Glutamatergic neuron (in vitro differentiated cells): ENCODE data around the gene ALPK3. TPM values are rescaled to one million over a fixed set of nuclear protein-coding genes. Genes with fewer than 3 reads are reported as not detected.

Source experiments
- DNase-seq: peaks from one replicate; pipeline ENCODE4 v3.0.0; 2022
- H3K27ac Mint-ChIP-seq: one replicate; pipeline ENCODE4 v1.8.0; 2020; ENCODE audit warnings: mild to moderate bottlenecking, mixed read lengths, inconsistent platforms; ENCODE audit not compliant: unreplicated experiment
- H3K27me3 Mint-ChIP-seq: one replicate; pipeline ENCODE4 v1.8.0; 2020; ENCODE audit warnings: mild to moderate bottlenecking, moderate library complexity, mixed read lengths, inconsistent platforms; ENCODE audit not compliant: unreplicated experiment
- H3K36me3 Mint-ChIP-seq: one replicate; pipeline ENCODE4 v1.8.0; 2020; ENCODE audit warnings: mild to moderate bottlenecking, mixed read lengths, inconsistent platforms; ENCODE audit not compliant: unreplicated experiment
- H3K4me1 Mint-ChIP-seq: one replicate; pipeline ENCODE4 v1.8.0; 2020; ENCODE audit warnings: mild to moderate bottlenecking, low read depth, mixed read lengths, inconsistent platforms; ENCODE audit not compliant: unreplicated experiment
- H3K4me3 Mint-ChIP-seq: one replicate; pipeline ENCODE4 v1.8.0; 2020; ENCODE audit warnings: mild to moderate bottlenecking, mixed read lengths, inconsistent platforms; ENCODE audit not compliant: unreplicated experiment
- H3K9me3 Mint-ChIP-seq: one replicate; pipeline ENCODE4 v1.8.0; 2020; ENCODE audit warnings: mild to moderate bottlenecking, moderate library complexity, mixed read lengths, inconsistent platforms; ENCODE audit not compliant: unreplicated experiment
- total RNA-seq: library from RNA; stranded (reverse); fragmentation: NEBNext Ultra II Directional; extraction: Animal tissue kit (Norgen Biotek cat#: 25700); gene quantifications from one replicate; pipeline ENCODE4 v1.2.1, GENCODE V29; 2021; ENCODE audit not compliant: unreplicated experiment
- TF ChIP-seq, protein P1 (sequence below): fragments of 200-600 bp; sonication (generic); IDR thresholded peaks from one replicate; pipeline ENCODE4 v1.5.0; 2021; ENCODE audit not compliant: partially characterized antibody, unreplicated experiment

Gene ALPK3
- total RNA-seq, 1 donor from 2014 or later = 6.8 TPM

DNA sequence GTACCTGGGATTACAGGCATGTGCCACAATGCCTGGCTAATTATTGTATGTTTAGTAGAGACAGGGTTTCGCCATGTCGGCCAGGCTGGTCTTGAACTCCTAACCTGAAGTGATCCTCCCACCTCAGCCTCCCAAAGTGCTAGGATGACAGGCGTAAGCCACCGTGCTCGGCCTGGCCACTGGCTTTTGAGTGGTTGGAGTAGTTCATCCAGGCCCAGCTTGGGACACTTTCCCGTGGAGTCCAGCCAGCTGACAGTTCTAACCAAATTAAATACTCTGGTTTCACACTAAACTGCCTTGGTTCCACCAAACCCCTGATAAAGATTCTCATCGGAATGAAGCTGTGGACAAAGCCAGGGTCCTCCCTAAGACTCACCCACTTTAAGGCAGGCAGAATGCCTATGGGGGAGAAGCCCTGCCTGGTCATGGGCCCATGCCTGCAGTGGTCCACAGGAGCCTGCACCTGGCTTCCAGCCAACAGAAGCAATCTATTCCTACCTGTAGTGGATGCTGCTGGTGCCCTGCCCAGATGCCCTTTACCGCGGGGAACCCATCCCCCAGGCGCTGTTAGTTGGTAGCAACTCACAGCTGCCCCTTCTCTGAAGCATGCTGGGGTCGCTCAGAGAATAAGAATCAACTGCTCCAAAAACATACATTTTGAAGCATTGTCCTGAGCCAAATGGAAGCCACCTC, 62.1 kb downstream of the ALPK3 start:
- Mint-ChIP-seq H3K27ac (no peak overlapping the region), H3K4me3 (no peak overlapping the region), H3K4me1 (peaks cover 13% of the 10 kb centered on the region), H3K27me3 (peaks cover 9% of the 10 kb centered on the region), H3K36me3 (no peaks in the 10 kb centered on the region), H3K9me3 (no peaks in the 10 kb centered on the region)
- DNase-seq = no peak
- TF ChIP-seq, protein P1, sequence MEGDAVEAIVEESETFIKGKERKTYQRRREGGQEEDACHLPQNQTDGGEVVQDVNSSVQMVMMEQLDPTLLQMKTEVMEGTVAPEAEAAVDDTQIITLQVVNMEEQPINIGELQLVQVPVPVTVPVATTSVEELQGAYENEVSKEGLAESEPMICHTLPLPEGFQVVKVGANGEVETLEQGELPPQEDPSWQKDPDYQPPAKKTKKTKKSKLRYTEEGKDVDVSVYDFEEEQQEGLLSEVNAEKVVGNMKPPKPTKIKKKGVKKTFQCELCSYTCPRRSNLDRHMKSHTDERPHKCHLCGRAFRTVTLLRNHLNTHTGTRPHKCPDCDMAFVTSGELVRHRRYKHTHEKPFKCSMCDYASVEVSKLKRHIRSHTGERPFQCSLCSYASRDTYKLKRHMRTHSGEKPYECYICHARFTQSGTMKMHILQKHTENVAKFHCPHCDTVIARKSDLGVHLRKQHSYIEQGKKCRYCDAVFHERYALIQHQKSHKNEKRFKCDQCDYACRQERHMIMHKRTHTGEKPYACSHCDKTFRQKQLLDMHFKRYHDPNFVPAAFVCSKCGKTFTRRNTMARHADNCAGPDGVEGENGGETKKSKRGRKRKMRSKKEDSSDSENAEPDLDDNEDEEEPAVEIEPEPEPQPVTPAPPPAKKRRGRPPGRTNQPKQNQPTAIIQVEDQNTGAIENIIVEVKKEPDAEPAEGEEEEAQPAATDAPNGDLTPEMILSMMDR = no peak

DNA sequence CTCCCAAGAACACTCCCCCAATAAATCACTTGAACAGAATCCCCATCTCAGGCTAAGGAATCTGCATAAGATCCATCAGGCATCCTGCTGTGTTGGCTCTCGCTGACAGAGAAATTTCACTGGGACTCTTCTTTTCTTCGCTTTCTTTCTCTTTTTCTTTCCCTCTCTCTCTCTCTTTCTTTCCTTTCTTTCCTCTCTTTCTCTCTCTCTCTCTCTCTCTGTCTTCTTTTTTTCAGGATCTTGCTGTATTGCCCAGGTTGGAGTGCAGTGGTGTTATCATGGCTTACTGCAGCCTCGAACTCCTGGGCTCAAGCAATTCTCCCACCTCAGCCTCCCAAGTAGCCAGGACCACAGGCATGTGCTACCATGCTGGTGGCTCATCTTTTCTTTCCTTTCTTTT, 62.9 kb downstream of the ALPK3 start:
- DNase-seq = no peak
- Mint-ChIP-seq H3K4me1 (peaks cover 9% of the 10 kb centered on the region), H3K27ac (no peak overlapping the region), H3K36me3 (no peaks in the 10 kb centered on the region), H3K27me3 (peaks cover 9% of the 10 kb centered on the region), H3K4me3 (no peak overlapping the region), H3K9me3 (no peaks in the 10 kb centered on the region)
- TF ChIP-seq, protein P1 = no peak

DNA sequence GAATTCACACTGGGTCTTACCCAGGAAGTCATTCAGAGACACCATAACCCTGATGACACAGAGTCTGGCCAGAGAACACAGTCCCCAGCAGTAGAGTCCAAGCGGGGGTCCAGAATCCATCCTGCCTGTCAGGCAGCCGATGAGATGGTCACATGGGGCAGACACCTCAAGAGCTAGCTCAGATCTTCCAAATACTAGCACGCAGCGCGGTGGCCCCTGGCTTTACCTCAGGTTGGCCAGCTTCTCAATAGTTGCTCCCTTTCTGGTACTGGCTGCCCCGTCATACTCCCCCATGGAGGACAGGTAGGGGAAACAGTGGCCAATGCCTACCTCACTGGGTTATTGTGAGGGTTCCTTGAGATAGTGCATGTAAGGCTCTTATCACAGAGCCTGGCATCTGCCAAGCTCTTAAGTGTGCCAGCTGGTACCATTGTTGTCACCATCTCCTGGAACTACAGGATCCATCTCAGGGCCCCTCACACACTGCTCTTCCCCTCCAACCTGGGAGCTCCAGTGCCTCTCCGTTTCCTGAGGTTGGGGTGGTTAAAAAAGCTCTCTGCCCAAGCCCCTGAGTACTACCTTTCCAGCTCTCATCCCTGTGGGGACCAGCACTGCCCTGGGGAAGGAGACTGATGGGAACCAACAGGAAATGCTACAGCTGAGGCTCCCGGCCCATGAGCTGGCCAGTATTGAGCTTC, 63.8 kb downstream of the ALPK3 start:
- no peak for DNase-seq
- H3K27ac Mint-ChIP-seq = no peak overlapping the region
- H3K9me3 Mint-ChIP-seq = no peaks in the 10 kb centered on the region

DNA sequence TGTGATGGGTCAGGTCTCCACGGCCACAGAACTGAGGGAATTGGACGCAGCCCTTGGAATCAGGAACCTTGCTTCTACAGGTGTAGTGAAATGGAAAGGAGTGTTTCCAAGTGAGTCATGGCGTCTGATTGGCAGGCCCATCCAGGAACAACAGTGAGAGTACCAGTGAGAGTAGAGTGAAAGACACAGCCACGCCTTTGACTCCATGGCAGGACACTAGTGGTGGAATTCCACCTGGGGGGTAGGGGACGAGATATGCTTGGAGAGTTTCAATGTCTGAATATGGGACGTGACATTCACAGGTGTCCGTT, 64.3 kb downstream of the ALPK3 start:
- Mint-ChIP-seq H3K36me3 (no peaks in the 10 kb centered on the region), H3K4me3 (no peak overlapping the region), H3K9me3 (no peaks in the 10 kb centered on the region), H3K4me1 (peaks cover 8% of the 10 kb centered on the region), H3K27ac (no peak overlapping the region), H3K27me3 (peaks cover 11% of the 10 kb centered on the region)
- TF ChIP-seq, protein P1 = no peak
- DNase-seq = no peak

More for the DNA sequence above, 63.8 kb downstream of the ALPK3 start:
- no peak overlapping the region for H3K4me3 Mint-ChIP-seq
- TF ChIP-seq, protein P1 = no peak
- peaks cover 9% of the 10 kb centered on the region for H3K4me1 Mint-ChIP-seq
- peaks cover 9% of the 10 kb centered on the region for H3K27me3 Mint-ChIP-seq
- H3K36me3 Mint-ChIP-seq = no peaks in the 10 kb centered on the region

DNA sequence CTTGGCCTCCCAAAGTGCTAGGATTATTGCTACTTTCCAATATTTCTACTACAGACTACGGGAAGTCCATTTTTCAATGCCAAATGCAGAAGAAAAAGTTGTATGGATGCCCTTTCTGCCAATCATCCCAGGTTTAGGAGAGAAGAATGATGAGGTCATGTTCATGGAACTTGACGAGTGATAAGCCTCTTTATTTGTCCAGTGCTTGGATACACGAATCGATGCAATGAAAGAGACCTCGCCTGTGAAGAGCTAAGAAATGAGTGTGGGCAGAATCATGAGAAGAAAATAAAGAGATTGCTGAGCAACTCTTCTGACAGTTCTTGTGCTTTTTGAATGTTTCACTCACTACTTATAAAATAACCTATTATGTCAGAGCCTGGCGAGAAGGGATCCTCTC, 66.3 kb downstream of the ALPK3 start:
- no peak for DNase-seq
- no peak overlapping the region for H3K4me3 Mint-ChIP-seq
- H3K27ac Mint-ChIP-seq = no peak overlapping the region
- peaks cover 8% of the 10 kb centered on the region for H3K4me1 Mint-ChIP-seq
- TF ChIP-seq, protein P1 = no peak
- H3K27me3 Mint-ChIP-seq = peaks cover 11% of the 10 kb centered on the region
- H3K36me3 Mint-ChIP-seq = no peaks in the 10 kb centered on the region
- no peaks in the 10 kb centered on the region for H3K9me3 Mint-ChIP-seq
